ENCODE results near the gene UAP1L1. TPM values are rescaled to one million over a fixed set of nuclear protein-coding genes. Genes with fewer than 3 reads are reported as not detected.
"Not testable (repeated sequence)": the region's sequence is repeated elsewhere in the genome, so short reads cannot be mapped to it uniquely, and the experiment has no call there.

Gene UAP1L1
- total RNA-seq, 6 donors from 2014 or later, result 10.5 to 69.1 (median 34.0) TPM

DNA sequence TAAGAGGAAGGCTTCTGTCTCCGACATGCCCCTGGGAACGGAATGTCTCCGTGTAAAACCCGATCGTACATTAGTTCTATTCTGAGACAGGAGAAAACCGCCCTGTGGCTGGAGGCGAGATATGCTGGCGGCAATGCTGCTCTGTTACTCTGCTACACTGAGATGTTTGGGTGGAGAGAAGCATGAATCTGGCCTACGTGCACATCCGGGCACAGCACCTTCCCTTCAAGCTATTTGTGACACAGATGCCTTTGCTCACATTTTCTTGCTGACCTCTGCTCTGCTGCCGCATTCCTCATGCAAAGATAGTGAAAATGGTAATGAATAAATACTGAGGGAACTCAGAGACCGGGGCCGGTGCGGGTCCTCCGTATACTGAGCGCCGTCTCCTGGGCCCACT is 39.4 kb downstream of the UAP1L1 start:
- Histone ChIP-seq H3K4me3 (no peak overlapping the region), H3K4me1 (peaks cover 13 to 27% (median 16%) of the 10 kb centered on the region in 4 donors), H3K27ac (no peak overlapping the region), H3K27me3 (no peaks in the 10 kb centered on the region), H3K9me3 (no peaks in the 10 kb centered on the region), H3K36me3 (peaks cover 2 to 16% (median 14%) of the 10 kb centered on the region in 4 donors)
- WGBS, 2 donors, result 61 to 72% methylated on average over 17 of the region's 17 CpGs
- TF ChIP-seq POLR2A (IDR thresholded peaks at IDR 0.05) (no peak), EP300 (IDR thresholded peaks at IDR 0.05) (no peak), POLR2AphosphoS5 (IDR thresholded peaks at IDR 0.05) (no peak)
- TF ChIP-seq, protein P1, sequence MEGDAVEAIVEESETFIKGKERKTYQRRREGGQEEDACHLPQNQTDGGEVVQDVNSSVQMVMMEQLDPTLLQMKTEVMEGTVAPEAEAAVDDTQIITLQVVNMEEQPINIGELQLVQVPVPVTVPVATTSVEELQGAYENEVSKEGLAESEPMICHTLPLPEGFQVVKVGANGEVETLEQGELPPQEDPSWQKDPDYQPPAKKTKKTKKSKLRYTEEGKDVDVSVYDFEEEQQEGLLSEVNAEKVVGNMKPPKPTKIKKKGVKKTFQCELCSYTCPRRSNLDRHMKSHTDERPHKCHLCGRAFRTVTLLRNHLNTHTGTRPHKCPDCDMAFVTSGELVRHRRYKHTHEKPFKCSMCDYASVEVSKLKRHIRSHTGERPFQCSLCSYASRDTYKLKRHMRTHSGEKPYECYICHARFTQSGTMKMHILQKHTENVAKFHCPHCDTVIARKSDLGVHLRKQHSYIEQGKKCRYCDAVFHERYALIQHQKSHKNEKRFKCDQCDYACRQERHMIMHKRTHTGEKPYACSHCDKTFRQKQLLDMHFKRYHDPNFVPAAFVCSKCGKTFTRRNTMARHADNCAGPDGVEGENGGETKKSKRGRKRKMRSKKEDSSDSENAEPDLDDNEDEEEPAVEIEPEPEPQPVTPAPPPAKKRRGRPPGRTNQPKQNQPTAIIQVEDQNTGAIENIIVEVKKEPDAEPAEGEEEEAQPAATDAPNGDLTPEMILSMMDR (IDR thresholded peaks at IDR 0.05), result no peak
- no peak for ATAC-seq (ENCODE audit: low FRiP score in 2 of 2)
- DNase-seq, result no peak

DNA sequence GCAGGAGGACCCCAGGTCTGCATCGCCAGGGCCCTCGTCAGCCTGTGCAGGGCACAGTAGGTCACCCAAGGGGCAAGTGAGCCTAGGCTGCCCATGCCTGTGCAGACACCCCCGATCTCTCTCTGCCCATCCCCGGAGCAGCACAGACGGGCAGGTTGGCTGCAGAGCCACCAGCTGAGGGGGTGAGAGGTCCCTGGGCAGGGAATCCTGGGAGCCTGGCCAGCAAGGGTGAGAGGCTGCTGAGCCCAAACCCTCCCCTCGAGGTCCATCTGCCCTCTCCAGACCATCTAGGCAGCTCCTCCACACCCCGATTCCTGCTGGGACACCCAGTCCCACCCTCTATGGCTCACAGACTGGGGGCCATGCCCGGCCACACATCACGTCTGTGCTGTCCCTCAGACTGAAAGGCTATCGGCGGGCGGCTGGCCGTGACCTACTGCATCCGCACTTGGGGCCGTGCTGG is 40.0 kb downstream of the UAP1L1 start:
- ATAC-seq (ENCODE audit: low FRiP score in 2 of 2), result no peak
- H3K4me1 ChIP-seq, result peaks cover 13 to 29% (median 16%) of the 10 kb centered on the region in 4 donors
- H3K9me3 ChIP-seq, result no peaks in the 10 kb centered on the region
- no peak overlapping the region for H3K27ac ChIP-seq
- H3K36me3 ChIP-seq, result peaks cover 0 to 10% (median 10%) of the 10 kb centered on the region in 4 donors
- no peak overlapping the region for H3K4me3 ChIP-seq
- DNase-seq, result peak in 1 of 2 donors; percentile 69
- no peaks in the 10 kb centered on the region for H3K27me3 ChIP-seq
- TF ChIP-seq EP300 (IDR thresholded peaks at IDR 0.05) (no peak), POLR2AphosphoS5 (IDR thresholded peaks at IDR 0.05) (no peak), POLR2A (IDR thresholded peaks at IDR 0.05) (no peak)
- TF ChIP-seq, protein P1 (IDR thresholded peaks at IDR 0.05), result no peak
- WGBS, 2 donors, result 82 to 90% methylated on average over 9 to 15 of the region's 15 CpGs

DNA sequence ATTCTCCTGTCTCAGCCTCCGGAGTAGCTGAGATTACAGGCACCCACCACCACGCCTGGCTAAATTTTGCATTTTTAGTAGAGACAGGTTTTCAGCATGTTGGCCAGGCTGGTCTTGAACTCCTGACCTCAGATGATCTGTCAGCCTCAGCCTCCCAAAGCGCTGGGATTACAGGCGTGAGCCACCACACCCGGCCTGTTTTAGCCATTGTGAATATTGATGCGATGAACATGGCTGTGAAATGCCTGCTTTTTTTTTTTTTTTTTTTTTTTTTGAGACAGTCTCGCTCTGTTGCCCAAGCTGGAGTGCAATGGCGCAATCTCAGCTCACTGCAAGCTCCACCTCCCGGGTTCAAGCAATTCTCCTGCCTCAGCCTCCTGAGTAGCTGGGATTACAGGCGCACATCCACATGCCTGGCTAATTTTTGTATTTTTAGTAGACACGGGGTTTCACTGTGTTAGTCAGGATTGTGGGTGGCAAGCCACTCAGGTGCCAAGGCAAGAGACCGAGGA is 40.8 kb downstream of the UAP1L1 start:
- H3K4me1 ChIP-seq, result peaks cover 13 to 28% (median 16%) of the 10 kb centered on the region in 4 donors
- not testable (repeated sequence) for DNase-seq; H3K9me3 ChIP-seq; H3K36me3 ChIP-seq; H3K27me3 ChIP-seq; H3K27ac ChIP-seq; ATAC-seq (ENCODE audit: low FRiP score in 2 of 2); H3K4me3 ChIP-seq
- 71 to 75% methylated on average over 12 of the region's 12 CpGs for WGBS, 2 donors

DNA sequence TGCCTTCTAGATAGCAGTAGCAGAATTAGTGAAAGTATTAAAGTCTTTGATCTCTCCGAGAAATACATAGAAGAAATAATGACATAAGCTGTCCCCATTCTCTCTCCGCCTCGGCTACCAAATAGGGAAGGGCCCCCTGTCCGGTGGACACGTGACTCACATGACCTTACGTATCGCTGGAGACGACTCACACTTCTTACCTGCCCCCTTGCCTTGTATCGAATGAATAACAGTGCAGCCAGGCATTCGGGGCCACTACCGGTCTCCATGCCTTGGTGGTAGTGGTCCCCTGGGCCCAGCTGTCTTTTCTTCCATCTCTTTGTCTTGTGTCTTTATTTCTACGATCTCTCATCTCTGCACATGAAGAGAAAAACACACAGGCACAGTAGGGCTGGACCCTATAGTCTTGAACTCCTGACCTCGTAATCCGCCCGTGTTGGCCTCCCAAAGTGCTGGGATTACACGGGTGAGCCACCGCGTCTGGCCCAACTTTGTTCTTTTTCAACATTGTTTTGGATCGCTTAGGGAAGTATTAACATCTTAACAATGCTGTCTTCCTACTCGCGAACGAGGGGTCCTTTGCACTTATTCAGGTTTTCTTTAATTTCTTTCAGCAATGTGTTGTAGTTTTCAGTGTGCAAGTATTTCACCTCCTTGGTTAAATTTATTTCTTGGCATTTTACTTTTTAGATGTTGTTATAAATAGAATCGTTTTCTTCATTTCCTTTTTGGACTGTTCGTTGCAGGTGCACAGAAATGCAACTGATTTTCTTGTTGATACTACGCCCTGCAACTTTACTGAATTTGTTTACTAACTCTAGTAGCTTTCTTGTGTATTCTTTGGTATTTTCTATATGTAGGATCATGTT is 44.8 kb downstream of the UAP1L1 start:
- peaks cover 6 to 16% (median 11%) of the 10 kb centered on the region in 4 donors for H3K4me1 ChIP-seq
- not testable (repeated sequence) for H3K27ac ChIP-seq; H3K9me3 ChIP-seq; H3K36me3 ChIP-seq; DNase-seq; H3K4me3 ChIP-seq; ATAC-seq (ENCODE audit: low FRiP score in 2 of 2); H3K27me3 ChIP-seq
- WGBS, 2 donors, result 72 to 73% methylated on average over 14 to 22 of the region's 25 CpGs

DNA sequence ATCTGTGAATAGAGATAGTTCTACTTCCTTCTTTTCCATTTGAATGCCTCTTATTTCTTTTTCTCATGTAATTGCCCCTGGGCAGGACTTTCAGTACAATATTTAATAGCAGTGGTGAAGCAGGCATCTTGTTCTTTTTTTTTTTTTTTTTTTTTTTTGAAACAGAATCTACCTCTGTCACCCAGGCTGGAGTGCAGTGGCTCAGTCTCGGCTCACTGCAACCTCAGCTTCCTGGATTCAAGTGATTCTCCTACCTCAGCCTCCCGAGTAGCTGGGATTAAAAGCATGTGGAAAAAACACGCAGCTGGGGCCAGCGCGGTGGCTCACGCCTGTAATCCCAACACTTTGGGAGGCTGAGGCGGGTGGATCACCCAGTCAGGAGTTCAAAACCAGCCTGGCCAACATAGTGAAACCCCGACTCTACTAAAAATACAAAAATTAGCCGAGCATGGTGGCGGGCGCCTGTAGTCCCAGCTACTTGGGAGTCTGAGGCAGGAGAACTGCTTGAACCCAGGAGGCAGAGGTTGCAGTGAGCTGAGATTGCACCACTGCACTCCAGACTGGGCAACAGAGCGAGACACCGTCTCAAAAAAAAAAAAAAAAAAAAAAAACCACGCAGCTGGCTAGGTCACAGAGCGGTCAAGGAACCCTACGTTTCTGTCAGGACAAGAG is 45.6 kb downstream of the UAP1L1 start:
- H3K9me3 ChIP-seq; H3K27me3 ChIP-seq; H3K4me3 ChIP-seq; ATAC-seq (ENCODE audit: low FRiP score in 2 of 2); H3K27ac ChIP-seq; H3K36me3 ChIP-seq; DNase-seq: not testable (repeated sequence)
- 84 to 88% methylated on average over 16 of the region's 16 CpGs for WGBS, 2 donors
- peaks cover 12 to 23% (median 19%) of the 10 kb centered on the region in 4 donors for H3K4me1 ChIP-seq

DNA sequence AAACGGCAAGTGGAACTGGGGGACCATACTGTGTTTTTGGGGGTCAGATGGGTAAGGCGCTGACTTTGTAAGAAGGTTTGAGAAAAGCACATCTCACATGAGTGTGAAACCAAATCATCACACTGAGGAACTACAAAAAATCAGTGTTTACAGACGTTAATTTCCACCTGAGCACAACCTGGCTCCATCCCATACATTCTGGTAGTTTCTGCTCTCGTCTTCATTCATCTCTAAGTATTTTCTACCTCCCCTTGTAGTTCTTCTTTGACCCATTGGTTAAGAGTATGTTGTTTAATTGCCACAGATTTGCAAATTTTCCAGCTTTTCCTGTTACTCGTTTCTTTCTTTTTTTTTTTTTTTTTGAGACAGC is 46.1 kb downstream of the UAP1L1 start:
- ATAC-seq (ENCODE audit: low FRiP score in 2 of 2) (no peak), DNase-seq (no peak)
- H3K36me3 ChIP-seq, result no peaks in the 10 kb centered on the region
- TF ChIP-seq EP300 (IDR thresholded peaks at IDR 0.05), result no peak
- TF ChIP-seq, protein P1 (IDR thresholded peaks at IDR 0.05), result no peak
- no peak for TF ChIP-seq POLR2AphosphoS5 (IDR thresholded peaks at IDR 0.05)
- no peak for TF ChIP-seq POLR2A (IDR thresholded peaks at IDR 0.05)
- no peak overlapping the region for H3K27ac ChIP-seq
- 71 to 76% methylated on average over 5 of the region's 5 CpGs for WGBS, 2 donors
- H3K27me3 ChIP-seq, result no peaks in the 10 kb centered on the region
- no peaks in the 10 kb centered on the region for H3K9me3 ChIP-seq
- H3K4me1 ChIP-seq, result peaks cover 17 to 29% (median 24%) of the 10 kb centered on the region in 4 donors
- H3K4me3 ChIP-seq, result no peak overlapping the region

DNA sequence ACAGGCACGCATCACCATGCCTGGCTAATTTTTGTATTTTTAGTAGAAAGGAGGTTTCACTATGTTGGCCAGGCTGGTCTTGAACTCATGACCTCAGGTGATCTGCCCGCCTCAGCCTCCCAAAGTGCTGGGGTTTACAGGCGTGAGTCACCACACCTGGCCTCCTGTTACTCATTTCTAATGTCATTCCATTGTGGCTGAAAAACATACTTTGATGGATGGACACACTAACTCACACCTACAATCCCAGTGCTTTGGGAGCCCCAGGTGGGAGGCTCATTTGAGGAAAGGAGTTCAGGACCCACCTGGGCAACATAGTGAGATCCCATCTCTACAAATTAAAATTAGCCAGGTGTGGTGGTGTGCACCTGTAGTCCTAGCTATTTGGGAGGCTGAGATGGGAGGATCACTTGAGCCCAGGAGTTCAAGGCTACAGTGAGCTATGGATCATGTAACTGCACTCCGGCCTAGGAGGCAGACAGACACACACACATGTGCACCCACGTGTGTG is 46.7 kb downstream of the UAP1L1 start:
- H3K36me3 ChIP-seq; H3K4me3 ChIP-seq; H3K27ac ChIP-seq; H3K9me3 ChIP-seq; ATAC-seq (ENCODE audit: low FRiP score in 2 of 2); H3K27me3 ChIP-seq; DNase-seq: not testable (repeated sequence)
- 88 to 93% methylated on average over 5 of the region's 5 CpGs for WGBS, 2 donors
- H3K4me1 ChIP-seq, result peaks cover 20 to 34% (median 29%) of the 10 kb centered on the region in 4 donors

All from upper lobe of left lung (tissue), 6 donors.